ENCODE measurements around the gene HMCES.

The HMCES gene

GRCh38 chr3:129278439-129278965 lies at the start of gene HMCES:
Gene HMCES, plus strand, starts transcription at chr3:129278870. Its CDS starts 863 bp downstream, at chr3:129279733.
- peak; percentile 82 to 90 for DNase-seq (ENCODE audit: low read depth in 2 of 2)

- no peak for DNase-seq (ENCODE audit: low read depth in 2 of 2)
Measured at GRCh38 chr3:129228891-129229585, 49.6 kb upstream of the HMCES start.

- no peak for DNase-seq (ENCODE audit: low read depth in 2 of 2)
Measured at GRCh38 chr3:129230311-129231019, 48.2 kb upstream of the HMCES start.

- DNase-seq (ENCODE audit: low read depth in 2 of 2), result no peak
Measured at GRCh38 chr3:129231331-129232119, 47.1 kb upstream of the HMCES start.

- DNase-seq (ENCODE audit: low read depth in 2 of 2), result no peak
Measured at GRCh38 chr3:129233538-129233937, 45.1 kb upstream of the HMCES start.

- no peak for DNase-seq (ENCODE audit: low read depth in 2 of 2)
Measured at GRCh38 chr3:129234441-129234840, 44.2 kb upstream of the HMCES start.

- DNase-seq (ENCODE audit: low read depth in 2 of 2), result no peak
Measured at GRCh38 chr3:129235344-129235917, 43.2 kb upstream of the HMCES start.

GRCh38 chr3:129238945-129239705 lies 39.5 kb upstream of the HMCES start:
- DNase-seq (ENCODE audit: low read depth in 2 of 2), result no peak

- no peak for DNase-seq (ENCODE audit: low read depth in 2 of 2)
Measured at GRCh38 chr3:129239991-129240390, 38.7 kb upstream of the HMCES start.

GRCh38 chr3:129240436-129240835 lies 38.2 kb upstream of the HMCES start:
- no peak for DNase-seq (ENCODE audit: low read depth in 2 of 2)

GRCh38 chr3:129245141-129245540 lies 33.5 kb upstream of the HMCES start:
- no peak for DNase-seq (ENCODE audit: low read depth in 2 of 2)

GRCh38 chr3:129245641-129246306 lies 32.9 kb upstream of the HMCES start:
- peak; percentile 32 to 50 for DNase-seq (ENCODE audit: low read depth in 2 of 2)

- no peak for DNase-seq (ENCODE audit: low read depth in 2 of 2)
Measured at GRCh38 chr3:129246636-129247035, 32.0 kb upstream of the HMCES start.

- no peak for DNase-seq (ENCODE audit: low read depth in 2 of 2)
Measured at GRCh38 chr3:129248286-129248979, 30.2 kb upstream of the HMCES start.

- peak; percentile 70 to 76 for DNase-seq (ENCODE audit: low read depth in 2 of 2)
Measured at GRCh38 chr3:129249284-129250065, 29.2 kb upstream of the HMCES start, which contains the start of gene COPG1. Gene COPG1, plus strand, starts transcription at chr3:129249606. Its CDS starts 104 bp downstream, at chr3:129249710.

GRCh38 chr3:129252748-129253147 lies 25.9 kb upstream of the HMCES start:
- no peak for DNase-seq (ENCODE audit: low read depth in 2 of 2)

GRCh38 chr3:129254536-129255230 lies 24.0 kb upstream of the HMCES start:
- no peak for DNase-seq (ENCODE audit: low read depth in 2 of 2)

GRCh38 chr3:129256270-129256669 lies 22.4 kb upstream of the HMCES start:
- DNase-seq (ENCODE audit: low read depth in 2 of 2), result no peak
